Stimulated activated CD8-positive, alpha-beta memory T cell treated with anti-CD3 and anti-CD28 coated beads, Interleukin-12 subunit alpha, Interleukin-12 subunit beta, amount 100 ng/mL, for 1 hour (primary cell): ENCODE data around the gene DNAJC4.

Experiments used
- DNase-seq: peaks from one replicate; pipeline ENCODE4 v3.0.0-alpha.2; 2020; ENCODE audit warnings: low read depth

Gene DNAJC4

GRCh38 chr11:64230171-64230984 lies at the start of gene DNAJC4:
DNAJC4 (plus strand) TSS chr11:64230548; CDS start chr11:64230855, 307 bp downstream.
- DNase-seq = peak; percentile 75

GRCh38 chr11:64180891-64181290 lies 49.5 kb upstream of the DNAJC4 start:
- DNase-seq = no peak

GRCh38 chr11:64181506-64182411 lies 48.6 kb upstream of the DNAJC4 start:
- no peak for DNase-seq

GRCh38 chr11:64183890-64184289 lies 46.5 kb upstream of the DNAJC4 start:
- DNase-seq = no peak

- no peak for DNase-seq
Measured at GRCh38 chr11:64185175-64185692, 45.1 kb upstream of the DNAJC4 start.

- DNase-seq = peak; percentile 97
Measured at GRCh38 chr11:64185693-64186491, 44.5 kb upstream of the DNAJC4 start, which contains the start of gene STIP1. STIP1 (plus strand) TSS chr11:64186171; CDS start chr11:64186262, 91 bp downstream.

- no peak for DNase-seq
Measured at GRCh38 chr11:64186492-64187165, 43.7 kb upstream of the DNAJC4 start.

- DNase-seq = no peak
Measured at GRCh38 chr11:64192434-64192833, 37.9 kb upstream of the DNAJC4 start.

- DNase-seq = no peak
Measured at GRCh38 chr11:64196626-64197025, 33.7 kb upstream of the DNAJC4 start.

- DNase-seq = no peak
Measured at GRCh38 chr11:64198511-64198910, 31.8 kb upstream of the DNAJC4 start.

GRCh38 chr11:64201543-64201942 lies 28.8 kb upstream of the DNAJC4 start:
- DNase-seq = no peak

- no peak for DNase-seq
Measured at GRCh38 chr11:64202992-64203391, 27.4 kb upstream of the DNAJC4 start.

- no peak for DNase-seq
Measured at GRCh38 chr11:64203421-64204079, 26.8 kb upstream of the DNAJC4 start.

GRCh38 chr11:64204080-64204440 lies 26.3 kb upstream of the DNAJC4 start:
- no peak for DNase-seq

- DNase-seq = peak; percentile 75
Measured at GRCh38 chr11:64204464-64204989, 25.8 kb upstream of the DNAJC4 start.

GRCh38 chr11:64206457-64207255 lies 23.7 kb upstream of the DNAJC4 start, which contains the start of gene FERMT3:
FERMT3 (plus strand) TSS chr11:64206721; CDS start chr11:64207365, 644 bp downstream.
- no peak for DNase-seq

- DNase-seq = peak; percentile 58
Measured at GRCh38 chr11:64207256-64208085, 22.9 kb upstream of the DNAJC4 start.

- DNase-seq = no peak
Measured at GRCh38 chr11:64208086-64208795, 22.1 kb upstream of the DNAJC4 start.
